PC-3 (cell line): ENCODE measurements around the gene NDFIP2. TPM values are rescaled to one million over a fixed set of nuclear protein-coding genes. Genes with fewer than 3 reads are reported as not detected.

Source experiments
- ATAC-seq: fragments of 200-7000 bp; cut with Tn5 transposase; 2 replicates; pipeline ENCODE4 v1.9.1; 2020; ENCODE audit warnings: mild to moderate bottlenecking, moderate library complexity
- BruUV-seq: library from RNA; stranded (reverse); fragments of 400-500 nt; replicated peaks from 2 replicates; lab custom pipeline; 2021; lab: Mats Ljungman, UMichigan
- CTCF ChIA-PET: fragments of 300-600 bp; sonication (Branson Sonifier 250); formaldehyde crosslinking; loops from one replicate; lab custom pipeline; 2022; ENCODE audit warnings: antibody characterized with exemption; lab: Charles Lee
- POLR2A ChIA-PET: fragments of 300-600 bp; sonication (Branson Sonifier 250); formaldehyde crosslinking; loops from one replicate; lab custom pipeline; 2022; ENCODE audit warnings: antibody characterized with exemption; ENCODE audit not compliant: unreplicated experiment; lab: Charles Lee
- DNase-seq: peaks from one replicate; pipeline ENCODE4 v3.0.0-alpha.2; 2015
- H2AFZ ChIP-seq: fragments of 300-600 bp; sonication (generic); 2 replicates; pipeline ENCODE4 v1.6.0; 2016; ENCODE audit warnings: antibody characterized with exemption, low read length
- H3F3A ChIP-seq: fragments of 300-600 bp; sonication (generic); one replicate; pipeline ENCODE4 v1.6.0; 2017; ENCODE audit warnings: antibody characterized with exemption, low read length, control low read depth, mild to moderate bottlenecking; ENCODE audit not compliant: unreplicated experiment
- H3K27ac ChIP-seq: fragments of 300-600 bp; sonication (generic); 2 replicates; pipeline ENCODE4 v1.5.1; 2016; ENCODE audit warnings: mild to moderate bottlenecking, low read length
- H3K27me3 ChIP-seq: fragments of 300-600 bp; sonication (generic); 2 replicates; pipeline ENCODE4 v1.6.1; 2016; ENCODE audit warnings: low read length, mixed read lengths
- H3K36me3 ChIP-seq: fragments of 300-600 bp; sonication (generic); 2 replicates; pipeline ENCODE4 v1.6.1; 2016; ENCODE audit warnings: low read depth, mixed run types, low read length, mixed read lengths
- H3K4me1 ChIP-seq: fragments of 300-600 bp; sonication (generic); 2 replicates; pipeline ENCODE4 v1.5.1; 2016; ENCODE audit warnings: low read length; ENCODE audit not compliant: insufficient read depth
- H3K4me2 ChIP-seq: fragments of 300-600 bp; sonication (generic); 2 replicates; pipeline ENCODE4 v1.6.0; 2016; ENCODE audit warnings: low read length
- H3K4me3 ChIP-seq: fragments of 300-600 bp; sonication (generic); 2 replicates; pipeline ENCODE4 v1.5.1; 2016; ENCODE audit warnings: mild to moderate bottlenecking, low read length, mixed read lengths
- H3K79me2 ChIP-seq: fragments of 300-600 bp; sonication (generic); 2 replicates; pipeline ENCODE4 v1.6.1; 2017; ENCODE audit warnings: low read length, mixed read lengths
- H3K9ac ChIP-seq: fragments of 300-600 bp; sonication (generic); 2 replicates; pipeline ENCODE4 v1.6.0; 2016; ENCODE audit warnings: mild to moderate bottlenecking, low read length
- H3K9me2 ChIP-seq: fragments of 300-600 bp; sonication (generic); replicated peaks from 2 replicates; pipeline ENCODE4 v1.6.1; 2016; ENCODE audit warnings: mixed run types, low read length, mixed read lengths
- H3K9me3 ChIP-seq: fragments of 300-600 bp; sonication (generic); 2 replicates; pipeline ENCODE4 v1.6.1; 2016; ENCODE audit warnings: low read length, mixed read lengths
- H4K20me1 ChIP-seq: fragments of 300-600 bp; sonication (generic); 2 replicates; pipeline ENCODE4 v1.6.1; 2016; ENCODE audit warnings: low read length, mixed read lengths
- EZH2 ChIP-seq: fragments of 300-600 bp; sonication (generic); IDR thresholded peaks from one replicate; pipeline ENCODE4 v1.6.1; 2017; ENCODE audit warnings: antibody characterized with exemption, mild to moderate bottlenecking, low read length; ENCODE audit not compliant: unreplicated experiment
- EZH2phosphoT487 ChIP-seq: fragments of 300-600 bp; sonication (generic); IDR thresholded peaks from 2 replicates; pipeline ENCODE4 v1.6.1; 2018; ENCODE audit warnings: mild to moderate bottlenecking, antibody characterized with exemption, low read length, borderline replicate concordance
- intact Hi-C: fragments of 100-400 bp; cut with micrococcal nuclease; formaldehyde crosslinking; loops from 2 replicates; pipeline ENCODE4 v1.9.0; 2023
- total RNA-seq: library from RNA; depleted of rRNA; stranded (reverse); fragments of >200 nt; gene quantifications from 2 replicates; pipeline ENCODE4 v1.2.3, GENCODE V29; 2014
- TF ChIP-seq, protein P1 (sequence below): fragments of 300-600 bp; sonication (generic); conservative IDR thresholded peaks from 2 replicates; pipeline ENCODE4 v1.5.1; 2017; ENCODE audit warnings: antibody characterized with exemption, low read depth, mild to moderate bottlenecking, low read length

NDFIP2 gene
- total RNA-seq, 1 experiment from 2014 or later: 19.5 TPM

DNA sequence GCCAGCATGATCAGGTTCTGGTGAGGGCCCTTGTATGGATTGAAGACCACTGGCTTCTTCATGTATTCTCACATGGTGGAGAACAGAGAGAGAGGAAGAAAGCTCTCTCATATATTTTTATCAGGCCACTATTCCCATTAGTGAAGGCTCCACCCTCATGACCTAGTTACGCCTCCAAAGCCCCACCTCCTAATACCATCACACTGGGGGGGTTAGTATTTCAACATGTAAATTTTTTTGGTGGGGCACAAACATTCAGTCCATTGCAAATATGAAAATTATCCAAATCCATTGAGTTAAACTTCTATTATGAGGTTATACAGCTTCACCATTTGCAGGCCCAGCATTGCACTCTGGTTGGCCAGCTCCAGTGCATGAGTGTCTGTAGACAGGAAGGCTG, 41.7 kb upstream of the NDFIP2 start:
- TF ChIP-seq, protein P1, sequence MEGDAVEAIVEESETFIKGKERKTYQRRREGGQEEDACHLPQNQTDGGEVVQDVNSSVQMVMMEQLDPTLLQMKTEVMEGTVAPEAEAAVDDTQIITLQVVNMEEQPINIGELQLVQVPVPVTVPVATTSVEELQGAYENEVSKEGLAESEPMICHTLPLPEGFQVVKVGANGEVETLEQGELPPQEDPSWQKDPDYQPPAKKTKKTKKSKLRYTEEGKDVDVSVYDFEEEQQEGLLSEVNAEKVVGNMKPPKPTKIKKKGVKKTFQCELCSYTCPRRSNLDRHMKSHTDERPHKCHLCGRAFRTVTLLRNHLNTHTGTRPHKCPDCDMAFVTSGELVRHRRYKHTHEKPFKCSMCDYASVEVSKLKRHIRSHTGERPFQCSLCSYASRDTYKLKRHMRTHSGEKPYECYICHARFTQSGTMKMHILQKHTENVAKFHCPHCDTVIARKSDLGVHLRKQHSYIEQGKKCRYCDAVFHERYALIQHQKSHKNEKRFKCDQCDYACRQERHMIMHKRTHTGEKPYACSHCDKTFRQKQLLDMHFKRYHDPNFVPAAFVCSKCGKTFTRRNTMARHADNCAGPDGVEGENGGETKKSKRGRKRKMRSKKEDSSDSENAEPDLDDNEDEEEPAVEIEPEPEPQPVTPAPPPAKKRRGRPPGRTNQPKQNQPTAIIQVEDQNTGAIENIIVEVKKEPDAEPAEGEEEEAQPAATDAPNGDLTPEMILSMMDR: no peak
- no peaks in the 10 kb centered on the region for H3K9me2 ChIP-seq

DNA sequence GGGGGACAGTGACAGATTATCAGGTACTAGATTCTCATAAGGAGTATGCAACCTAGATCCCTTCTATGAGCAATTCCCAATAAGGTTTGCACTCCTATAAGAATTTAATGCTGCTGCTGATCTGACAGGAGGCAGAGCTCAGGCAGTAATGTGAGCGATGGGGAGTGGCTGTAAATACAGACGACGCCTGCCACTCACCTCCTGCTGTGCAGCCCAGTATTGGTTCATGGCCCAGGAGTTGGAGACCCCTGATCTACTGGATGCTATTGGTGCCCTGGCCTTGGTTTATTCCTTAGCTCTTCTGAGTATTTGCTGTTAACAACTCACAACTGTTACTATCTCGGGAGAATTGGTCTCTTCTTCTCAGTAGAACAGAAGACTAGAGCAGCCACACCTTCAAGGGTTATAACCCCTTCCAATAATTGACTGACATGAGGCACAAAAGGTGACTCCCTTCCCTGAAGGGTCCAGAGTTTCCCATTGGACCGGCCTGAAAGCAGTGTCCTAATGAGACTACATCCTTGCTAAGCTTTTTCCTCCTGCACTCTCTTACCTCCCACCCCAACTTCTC, 39.9 kb upstream of the NDFIP2 start:
- no peaks in the 10 kb centered on the region for H3K9me2 ChIP-seq
- H3K4me1 ChIP-seq: 0 out of 2 replicates have a peak, but pooled peaks cover under 1% of the 10 kb centered on the region
- no peak for TF ChIP-seq EZH2phosphoT487
- no peaks in the 10 kb centered on the region for H3K9me3 ChIP-seq
- H3K27me3 ChIP-seq: no peaks in the 10 kb centered on the region
- no peaks in the 10 kb centered on the region for H3F3A ChIP-seq
- H3K9ac ChIP-seq: no peak overlapping the region
- H3K27ac ChIP-seq: no peak overlapping the region
- H3K79me2 ChIP-seq: no peaks in the 10 kb centered on the region
- POLR2A ChIA-PET: no interaction called here
- H3K4me2 ChIP-seq: no peak overlapping the region
- DNase-seq: no peak
- H3K36me3 ChIP-seq: no peaks in the 10 kb centered on the region
- no peak overlapping the region for H2AFZ ChIP-seq
- intact Hi-C loops: no loop called here
- CTCF ChIA-PET: interaction anchor here (0.6 kb wide), 1 partner anchor 40 kb away, joined by 3 read pairs; the partner anchor contains the start of gene NDFIP2
- H3K4me3 ChIP-seq: no peak overlapping the region
- BruUV-seq: no TSS peak
- H4K20me1 ChIP-seq: no peaks in the 10 kb centered on the region
- ATAC-seq: no peak

More for the DNA sequence above, 41.7 kb upstream of the NDFIP2 start:
- Histone ChIP-seq H3K4me2 (no peak overlapping the region), H3K27ac (no peak overlapping the region), H3K4me3 (no peak overlapping the region), H3K36me3 (no peaks in the 10 kb centered on the region), H3K9ac (no peak overlapping the region), H3K4me1 (peaks cover 11% of the 10 kb centered on the region), H4K20me1 (no peaks in the 10 kb centered on the region), H3K79me2 (no peaks in the 10 kb centered on the region), H3K27me3 (no peaks in the 10 kb centered on the region), H2AFZ (no peak overlapping the region), H3F3A (no peaks in the 10 kb centered on the region), H3K9me3 (no peaks in the 10 kb centered on the region)
- intact Hi-C loops: no loop called here
- CTCF ChIA-PET: no interaction called here
- ATAC-seq (no peak), DNase-seq (no peak)
- POLR2A ChIA-PET: no interaction called here
- no TSS peak for BruUV-seq

GRCh38 chr13:79442221-79442620, 38.7 kb upstream of the NDFIP2 start:
- ATAC-seq (no peak), DNase-seq (no peak)
- intact Hi-C loops: no loop called here
- Histone ChIP-seq H3F3A (no peaks in the 10 kb centered on the region), H3K9me2 (no peaks in the 10 kb centered on the region), H3K9ac (no peak overlapping the region), H3K4me1 (no peaks in the 10 kb centered on the region), H3K27me3 (no peaks in the 10 kb centered on the region), H3K36me3 (no peaks in the 10 kb centered on the region), H3K27ac (no peak overlapping the region), H4K20me1 (no peaks in the 10 kb centered on the region), H3K4me3 (no peak overlapping the region), H3K79me2 (no peaks in the 10 kb centered on the region), H3K9me3 (no peaks in the 10 kb centered on the region), H3K4me2 (no peak overlapping the region), H2AFZ (no peak overlapping the region)
- ChIA-PET POLR2A (no interaction called here), CTCF (no interaction called here)
- TF ChIP-seq EZH2 (no peak), EZH2phosphoT487 (no peak)
- TF ChIP-seq, protein P1: no peak
- BruUV-seq: no TSS peak
